GM12878 (cell line): ENCODE results near the gene F2RL1. TPM values are rescaled to one million over a fixed set of nuclear protein-coding genes. Genes with fewer than 3 reads are reported as not detected.

Source experiments
- ATAC-seq: fragments of 200-7000 bp; cut with Tn5 transposase; 3 replicates; pipeline ENCODE4 v1.9.1; 2020; ENCODE audit warnings: mild to moderate bottlenecking, moderate library complexity
- BruUV-seq: library from RNA; stranded (reverse); fragments of 400-500 nt; replicated peaks from 2 replicates; lab custom pipeline; 2021; lab: Mats Ljungman, UMichigan
- CTCF ChIA-PET: fragments of 300-600 bp; sonication (Branson Sonifier 250); formaldehyde crosslinking; extraction: SDS; loops from one replicate; lab custom pipeline; 2021; ENCODE audit warnings: inconsistent platforms; lab: Yijun Ruan, JAX
- POLR2A ChIA-PET: fragments of 350-600 bp; formaldehyde crosslinking; extraction: SDS; loops from one replicate; lab custom pipeline; 2021; ENCODE audit warnings: inconsistent platforms; lab: Charles Lee
- RAD21 ChIA-PET: fragments of 300-600 bp; sonication (Branson Sonifier 250); formaldehyde crosslinking; loops from one replicate; lab custom pipeline; 2023; ENCODE audit warnings: antibody characterized with exemption; ENCODE audit not compliant: unreplicated experiment; lab: Charles Lee
- SMC1A ChIA-PET: fragments of 300-600 bp; sonication (Branson Sonifier 250); formaldehyde crosslinking; loops from one replicate; lab custom pipeline; 2023; ENCODE audit not compliant: unreplicated experiment, uncharacterized antibody; lab: Charles Lee
- DNase-seq: peaks from one replicate; pipeline ENCODE4 v3.0.0-alpha.2; 2011; ENCODE audit warnings: low read depth, low spot score
- FAIRE-seq: peaks from 3 replicates; lab custom pipeline; 2011; peaks lifted over from hg19 to GRCh38; lab: Jason Lieb, UNC
- H2AFZ ChIP-seq: 2 replicates; pipeline ENCODE4 v1.6.0; 2011; ENCODE audit warnings: low read depth, low read length, control low read depth; ENCODE audit not compliant: control insufficient read depth
- H3K27ac ChIP-seq: 2 replicates; pipeline ENCODE4 v1.5.1; 2011; ENCODE audit warnings: control low read depth; ENCODE audit not compliant: control insufficient read depth, insufficient read depth
- H3K27me3 ChIP-seq, 2 experiments: replicated peaks in 1 of 2; 2 replicates each; pipeline versions ENCODE4 v1.6.0 to v1.6.1; 2011; ENCODE audit warnings: low read length in 1 of 2; ENCODE audit not compliant: control insufficient read depth in 2 of 2, insufficient read depth in 2 of 2
- H3K36me3 ChIP-seq, 2 experiments: 2 replicates each; pipeline ENCODE4 v1.5.1; 2011; ENCODE audit warnings: low read length in 1 of 2; ENCODE audit not compliant: control insufficient read depth in 2 of 2, insufficient read depth in 2 of 2
- H3K4me1 ChIP-seq: 2 replicates; pipeline ENCODE4 v1.6.1; 2011; ENCODE audit warnings: mild to moderate bottlenecking, low read length, moderate library complexity, mixed read lengths; ENCODE audit not compliant: control insufficient read depth, insufficient read depth
- H3K4me2 ChIP-seq: 2 replicates; pipeline ENCODE4 v1.6.0; 2011; ENCODE audit warnings: control low read depth; ENCODE audit not compliant: control insufficient read depth, insufficient read depth
- H3K4me3 ChIP-seq: fragments of 200-600 bp; sonication (generic); 2 replicates; pipeline ENCODE4 v1.5.1; 2016
- H3K79me2 ChIP-seq: 2 replicates; pipeline ENCODE4 v1.6.0; 2011; ENCODE audit warnings: low read length; ENCODE audit not compliant: control insufficient read depth, insufficient read depth
- H3K9ac ChIP-seq: 2 replicates; pipeline ENCODE4 v1.8.0; 2011; ENCODE audit warnings: low read length, control low read depth, mixed read lengths; ENCODE audit not compliant: control insufficient read depth, insufficient read depth
- H3K9me3 ChIP-seq: replicated peaks from 3 replicates; pipeline ENCODE4 v1.5.1; 2011; ENCODE audit warnings: mild to moderate bottlenecking, low read length; ENCODE audit not compliant: control insufficient read depth, insufficient read depth
- H4K20me1 ChIP-seq: 2 replicates; pipeline ENCODE4 v1.6.0; 2011; ENCODE audit not compliant: control insufficient read depth, insufficient read depth
- BMI1 ChIP-seq: fragments of 450-650 bp; IDR thresholded peaks from 2 replicates; pipeline ENCODE4 v1.6.1; 2016; ENCODE audit warnings: mild to moderate bottlenecking, moderate library complexity, borderline replicate concordance
- ESRRA ChIP-seq: IDR thresholded peaks from 2 replicates; pipeline ENCODE4 v1.6.1; 2012; ENCODE audit warnings: mild to moderate bottlenecking, low read length, improper control_type of control experiment
- GATAD2B ChIP-seq: fragments of 450-650 bp; conservative IDR thresholded peaks from 2 replicates; pipeline ENCODE4 v1.6.1; 2017; ENCODE audit warnings: low read depth, mild to moderate bottlenecking, moderate library complexity
- HDGF ChIP-seq: fragments of 450-650 bp; IDR thresholded peaks from 2 replicates; pipeline ENCODE4 v1.6.1; 2016; ENCODE audit warnings: antibody characterized with exemption
- NFYB ChIP-seq: IDR thresholded peaks from 2 replicates; pipeline ENCODE4 v1.6.1; 2011; ENCODE audit warnings: low read depth, mild to moderate bottlenecking, low read length, improper control_type of control experiment, moderate library complexity; ENCODE audit not compliant: insufficient read depth
- POU2F2 ChIP-seq: IDR thresholded peaks from 3 replicates; pipeline ENCODE4 v1.6.1; 2011; ENCODE audit warnings: low read depth, mild to moderate bottlenecking, low read length, borderline replicate concordance
- RAD21 ChIP-seq: IDR thresholded peaks from 2 replicates; pipeline ENCODE4 v1.6.1; 2011; ENCODE audit warnings: mild to moderate bottlenecking, low read depth, low read length, moderate library complexity; ENCODE audit not compliant: insufficient read depth
- RBBP5 ChIP-seq: fragments of 200-600 bp; sonication (generic); conservative IDR thresholded peaks from 2 replicates; pipeline ENCODE4 v1.6.1; 2016
- SMAD5 ChIP-seq: IDR thresholded peaks from 2 replicates; pipeline ENCODE4 v1.6.1; 2016; ENCODE audit warnings: antibody characterized with exemption, low read depth
- STAT3 ChIP-seq: IDR thresholded peaks from 2 replicates; pipeline ENCODE4 v1.6.1; 2011; ENCODE audit warnings: low read depth, low read length, improper control_type of control experiment
- SUZ12 ChIP-seq: fragments of 200-600 bp; sonication (generic); IDR thresholded peaks from one replicate; pipeline ENCODE4 v1.6.1; 2018; ENCODE audit warnings: antibody characterized with exemption, mild to moderate bottlenecking; ENCODE audit not compliant: unreplicated experiment
- TCF12 ChIP-seq: IDR thresholded peaks from 2 replicates; pipeline ENCODE4 v1.6.1; 2011; ENCODE audit warnings: low read depth, mild to moderate bottlenecking, low read length
- WGBS: methylation state at CpG from one replicate; pipeline ENCODE4 v1.1.6; 2016; ENCODE audit warnings: low lambda C conversion rate; ENCODE audit not compliant: insufficient replicate concordance, insufficient coverage; ENCODE audit errors: missing lambda C conversion rate; 5-methylcytosine and 5-hydroxymethylcytosine counted together
- in situ Hi-C: fragments of 300-500 bp; cut with MboI; formaldehyde crosslinking; loops from 9 replicates; pipeline ENCODE4 v1.14.3; 2018; ENCODE audit warnings: mixed read lengths
- intact Hi-C: fragments of 100-400 bp; cut with micrococcal nuclease; formaldehyde crosslinking; loops from one replicate; pipeline ENCODE4 v1.14.2; 2022; ENCODE audit not compliant: unreplicated experiment
- polyA plus RNA-seq, 11 experiments: library from polyadenylated mRNA; depleted of rRNA in 4 of 11; unstranded in 6 of 11; stranded (reverse) in 5 of 11; fragments of >200 nt; fragmentation: Nextera tagmentation in 4 of 11; fragmentation: Illumina TruSeq in 1 of 11; extraction: Ambion mirVana in 4 of 11; extraction: Trizol in 1 of 11; gene quantifications; 1 replicate in 1 of 11; 2 replicates in 10 of 11; pipeline versions ENCODE4 v1.2.1 to v1.2.3, GENCODE V29; 2011 to 2016; ENCODE audit warnings: inconsistent platforms in 2 of 11, missing spikeins in 2 of 11, low read depth in 1 of 11
- total RNA-seq, 4 experiments: library from RNA; depleted of rRNA in 3 of 4; stranded (reverse); fragments of >200 nt in 3 of 4; fragmentation: Illumina TruSeq in 1 of 4; extraction: Trizol in 1 of 4; gene quantifications; 2 replicates each; pipeline versions ENCODE4 v1.2.1 to v1.2.3, GENCODE V29; 2013 to 2021
- TF ChIP-seq, protein P1 (sequence below): fragments of 450-650 bp; formaldehyde crosslinking; IDR thresholded peaks from 2 replicates; pipeline ENCODE4 v1.4.0; 2020; ENCODE audit warnings: mild to moderate bottlenecking, moderate library complexity
- TF ChIP-seq, protein P2 (sequence below): IDR thresholded peaks from 2 replicates; pipeline ENCODE4 v1.6.1; 2011; ENCODE audit warnings: borderline replicate concordance, low read depth, mild to moderate bottlenecking, moderate library complexity, mixed read lengths, low read length; ENCODE audit not compliant: insufficient read depth; ENCODE audit errors: extremely low read length

The F2RL1 gene
- total and polyA plus RNA-seq, 10 of the 15 experiments (the other 5 are each of a cell fraction or from before 2014, with no cell fraction given) = 0.04 to 0.10 TPM; not detected in 8

DNA sequence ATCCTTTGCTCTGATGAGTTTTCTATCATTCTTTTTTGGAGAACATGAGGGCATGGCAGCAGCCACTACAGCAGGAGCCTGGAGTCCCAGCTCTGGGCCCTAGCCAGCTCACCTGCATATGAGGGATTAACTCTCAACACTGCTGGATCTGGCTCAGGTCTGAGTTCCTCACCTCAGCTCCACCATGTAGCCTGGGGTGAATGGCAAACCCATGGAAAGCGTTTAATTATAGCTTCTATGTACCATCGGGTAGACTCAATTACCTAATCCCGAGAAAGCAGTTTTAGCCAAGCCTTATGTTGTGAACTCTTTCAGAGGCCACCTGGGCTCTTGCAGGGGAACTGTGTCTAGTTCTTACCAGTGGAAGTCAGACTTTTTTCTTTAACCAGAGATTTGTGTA, 27.1 kb downstream of the F2RL1 start:
- intact Hi-C loops = no loop called here

GRCh38 chr5:76849419-76850291, 30.8 kb downstream of the F2RL1 start, which contains the start of gene S100Z:
Gene S100Z (plus strand): TSS chr5:76850014. CDS start chr5:76875360, 25,346 bp downstream.
- intact Hi-C loops = no loop called here
- Histone ChIP-seq H3K4me2 (no peak within 1 kb of the TSS), H3K9ac (no peak within 1 kb of the TSS), H3K4me1 (no peaks in the 10 kb centered on the region), H3K79me2 (no peaks in the 10 kb centered on the region), H3K9me3 (no peaks in the 10 kb centered on the region), H3K27ac (no peak within 1 kb of the TSS), H4K20me1 (no peaks in the 10 kb centered on the region), H2AFZ (no peak within 1 kb of the TSS; the same call in 1 of the 2 replicates), H3K4me3 (no peak within 1 kb of the TSS), H3K36me3 (no peaks in the 10 kb centered on the region), H3K27me3 (no peaks in the 10 kb centered on the region)
- ChIA-PET CTCF (interaction anchor here (0.6 to 0.7 kb wide), 2 partner anchors 69 to 779 kb away, joined by 3 read pairs; no protein-coding TSS in a partner anchor), RAD21 (no interaction called here), SMC1A (interaction anchor here (1.4 kb wide), 1 partner anchor 11 kb away, joined by 8 read pairs; no protein-coding TSS in a partner anchor), POLR2A (interaction anchor here (0.6 kb wide), 1 partner anchor 278 kb away, joined by 4 read pairs; no protein-coding TSS in a partner anchor)
- no TSS peak for BruUV-seq
- WGBS = 53% methylated on average over 18 of the region's 18 CpGs
- in situ Hi-C loops = no loop called here
- DNase-seq = no peak
- no peak for FAIRE-seq
- ATAC-seq = no peak
- TF ChIP-seq GATAD2B = no peak
- no peak for TF ChIP-seq POU2F2
- TF ChIP-seq, protein P1, sequence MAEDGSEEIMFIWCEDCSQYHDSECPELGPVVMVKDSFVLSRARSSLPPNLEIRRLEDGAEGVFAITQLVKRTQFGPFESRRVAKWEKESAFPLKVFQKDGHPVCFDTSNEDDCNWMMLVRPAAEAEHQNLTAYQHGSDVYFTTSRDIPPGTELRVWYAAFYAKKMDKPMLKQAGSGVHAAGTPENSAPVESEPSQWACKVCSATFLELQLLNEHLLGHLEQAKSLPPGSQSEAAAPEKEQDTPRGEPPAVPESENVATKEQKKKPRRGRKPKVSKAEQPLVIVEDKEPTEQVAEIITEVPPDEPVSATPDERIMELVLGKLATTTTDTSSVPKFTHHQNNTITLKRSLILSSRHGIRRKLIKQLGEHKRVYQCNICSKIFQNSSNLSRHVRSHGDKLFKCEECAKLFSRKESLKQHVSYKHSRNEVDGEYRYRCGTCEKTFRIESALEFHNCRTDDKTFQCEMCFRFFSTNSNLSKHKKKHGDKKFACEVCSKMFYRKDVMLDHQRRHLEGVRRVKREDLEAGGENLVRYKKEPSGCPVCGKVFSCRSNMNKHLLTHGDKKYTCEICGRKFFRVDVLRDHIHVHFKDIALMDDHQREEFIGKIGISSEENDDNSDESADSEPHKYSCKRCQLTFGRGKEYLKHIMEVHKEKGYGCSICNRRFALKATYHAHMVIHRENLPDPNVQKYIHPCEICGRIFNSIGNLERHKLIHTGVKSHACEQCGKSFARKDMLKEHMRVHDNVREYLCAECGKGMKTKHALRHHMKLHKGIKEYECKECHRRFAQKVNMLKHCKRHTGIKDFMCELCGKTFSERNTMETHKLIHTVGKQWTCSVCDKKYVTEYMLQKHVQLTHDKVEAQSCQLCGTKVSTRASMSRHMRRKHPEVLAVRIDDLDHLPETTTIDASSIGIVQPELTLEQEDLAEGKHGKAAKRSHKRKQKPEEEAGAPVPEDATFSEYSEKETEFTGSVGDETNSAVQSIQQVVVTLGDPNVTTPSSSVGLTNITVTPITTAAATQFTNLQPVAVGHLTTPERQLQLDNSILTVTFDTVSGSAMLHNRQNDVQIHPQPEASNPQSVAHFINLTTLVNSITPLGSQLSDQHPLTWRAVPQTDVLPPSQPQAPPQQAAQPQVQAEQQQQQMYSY = no peak
- no peak for TF ChIP-seq HDGF
- no peak for TF ChIP-seq TCF12
- no peak for TF ChIP-seq BMI1
- TF ChIP-seq SMAD5 = no peak
- TF ChIP-seq NFYB = no peak

More for the DNA sequence above, 27.1 kb downstream of the F2RL1 start:
- Histone ChIP-seq H2AFZ (no peak overlapping the region), H3K4me2 (no peak overlapping the region), H3K9me3 (no peaks in the 10 kb centered on the region), H3K27ac (no peak overlapping the region), H3K36me3 (no peaks in the 10 kb centered on the region), H3K4me1 (no peaks in the 10 kb centered on the region), H3K27me3 (no peaks in the 10 kb centered on the region; a peak in 1 of 4 replicates), H3K4me3 (no peak overlapping the region), H3K79me2 (no peaks in the 10 kb centered on the region), H4K20me1 (no peaks in the 10 kb centered on the region), H3K9ac (no peak overlapping the region)
- DNase-seq (no peak), ATAC-seq (no peak), FAIRE-seq (no peak)
- ChIA-PET CTCF (no interaction called here), RAD21 (no interaction called here), SMC1A (interaction anchor here (0.8 kb wide), 1 partner anchor 29 kb away, joined by 4 read pairs; no protein-coding TSS in a partner anchor), POLR2A (no interaction called here)
- BruUV-seq = no TSS peak
- 87% methylated on average over 3 of the region's 3 CpGs for WGBS
- TF ChIP-seq RAD21 (no peak), SUZ12 (no peak), STAT3 (no peak), RBBP5 (no peak), ESRRA (no peak), BMI1 (no peak)
- TF ChIP-seq, protein P2, sequence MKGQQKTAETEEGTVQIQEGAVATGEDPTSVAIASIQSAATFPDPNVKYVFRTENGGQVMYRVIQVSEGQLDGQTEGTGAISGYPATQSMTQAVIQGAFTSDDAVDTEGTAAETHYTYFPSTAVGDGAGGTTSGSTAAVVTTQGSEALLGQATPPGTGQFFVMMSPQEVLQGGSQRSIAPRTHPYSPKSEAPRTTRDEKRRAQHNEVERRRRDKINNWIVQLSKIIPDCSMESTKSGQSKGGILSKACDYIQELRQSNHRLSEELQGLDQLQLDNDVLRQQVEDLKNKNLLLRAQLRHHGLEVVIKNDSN = no peak
- in situ Hi-C loops = no loop called here
